ENCODE measurements around the gene GALNT3.

DNA sequence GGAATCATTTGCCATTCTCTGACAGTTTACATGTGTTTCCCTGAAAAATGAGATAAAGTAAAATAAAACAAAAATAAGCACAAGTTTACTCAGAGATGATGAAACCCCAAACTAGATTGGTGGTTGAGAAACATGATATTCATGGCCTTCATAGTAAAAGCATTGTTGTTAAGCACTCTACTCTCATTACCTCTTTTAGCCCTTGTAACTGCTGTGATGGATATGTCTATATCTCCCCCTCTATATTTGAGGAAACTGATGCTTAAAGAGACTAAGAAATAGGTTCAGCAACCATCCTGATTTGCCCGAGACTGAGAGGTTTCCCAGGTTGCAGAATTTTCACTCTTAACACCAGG lies 33.9 kb upstream of the GALNT3 start:
- TF ChIP-seq EZH2 (optimal IDR thresholded peaks at IDR 0.05; ENCODE audit: low read depth, low read length) (no peak), EZH2phosphoT487 (IDR thresholded peaks at IDR 0.05; ENCODE audit: low read length) (no peak)
- TF ChIP-seq, protein P1, sequence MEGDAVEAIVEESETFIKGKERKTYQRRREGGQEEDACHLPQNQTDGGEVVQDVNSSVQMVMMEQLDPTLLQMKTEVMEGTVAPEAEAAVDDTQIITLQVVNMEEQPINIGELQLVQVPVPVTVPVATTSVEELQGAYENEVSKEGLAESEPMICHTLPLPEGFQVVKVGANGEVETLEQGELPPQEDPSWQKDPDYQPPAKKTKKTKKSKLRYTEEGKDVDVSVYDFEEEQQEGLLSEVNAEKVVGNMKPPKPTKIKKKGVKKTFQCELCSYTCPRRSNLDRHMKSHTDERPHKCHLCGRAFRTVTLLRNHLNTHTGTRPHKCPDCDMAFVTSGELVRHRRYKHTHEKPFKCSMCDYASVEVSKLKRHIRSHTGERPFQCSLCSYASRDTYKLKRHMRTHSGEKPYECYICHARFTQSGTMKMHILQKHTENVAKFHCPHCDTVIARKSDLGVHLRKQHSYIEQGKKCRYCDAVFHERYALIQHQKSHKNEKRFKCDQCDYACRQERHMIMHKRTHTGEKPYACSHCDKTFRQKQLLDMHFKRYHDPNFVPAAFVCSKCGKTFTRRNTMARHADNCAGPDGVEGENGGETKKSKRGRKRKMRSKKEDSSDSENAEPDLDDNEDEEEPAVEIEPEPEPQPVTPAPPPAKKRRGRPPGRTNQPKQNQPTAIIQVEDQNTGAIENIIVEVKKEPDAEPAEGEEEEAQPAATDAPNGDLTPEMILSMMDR (IDR thresholded peaks at IDR 0.05; ENCODE audit: low read length) = no peak
